Mesenchymal stem cell (in vitro differentiated cells and primary cell): ENCODE results near the gene MAPKAPK3. TPM values are rescaled to one million over a fixed set of nuclear protein-coding genes. Genes with fewer than 3 reads are reported as not detected.

Source experiments
- DNase-seq: peaks from one replicate; pipeline ENCODE4 v3.0.0-alpha.2; 2013
- H2AFZ ChIP-seq: one replicate; pipeline ENCODE4 v1.6.1; 2013; ENCODE audit warnings: low read depth, mild to moderate bottlenecking, control low read depth, inconsistent platforms, low read length, moderate library complexity
- H2AK5ac ChIP-seq: 2 replicates; pipeline ENCODE4 v1.6.1; 2013; ENCODE audit warnings: low read length, moderate library complexity, mild to moderate bottlenecking, inconsistent platforms; ENCODE audit not compliant: severe bottlenecking
- H2BK120ac ChIP-seq: one replicate; pipeline ENCODE4 v1.6.1; 2013; ENCODE audit warnings: low read depth, mild to moderate bottlenecking, inconsistent platforms, low read length, moderate library complexity
- H2BK12ac ChIP-seq, 2 experiments: one replicate each; pipeline ENCODE4 v1.6.1; 2013; ENCODE audit warnings: inconsistent platforms in 2 of 2, low read length in 2 of 2, mild to moderate bottlenecking in 2 of 2, moderate library complexity in 2 of 2, control low read depth in 1 of 2
- H2BK15ac ChIP-seq: one replicate; pipeline ENCODE4 v1.6.1; 2013; ENCODE audit warnings: mild to moderate bottlenecking, low read depth, inconsistent platforms; ENCODE audit not compliant: poor library complexity, severe bottlenecking
- H2BK5ac ChIP-seq: 2 replicates; pipeline ENCODE4 v1.6.1; 2013; ENCODE audit warnings: low read depth, mild to moderate bottlenecking, low read length, control low read depth, inconsistent platforms; ENCODE audit not compliant: poor library complexity, severe bottlenecking
- H3K14ac ChIP-seq, 2 experiments: one replicate each; pipeline ENCODE4 v1.6.1; 2013; ENCODE audit warnings: inconsistent platforms in 2 of 2, low read length in 2 of 2, control low read depth in 1 of 2, mild to moderate bottlenecking in 1 of 2, moderate library complexity in 1 of 2
- H3K18ac ChIP-seq, 2 experiments: one replicate each; pipeline ENCODE4 v1.6.1; 2013; ENCODE audit warnings: inconsistent platforms in 2 of 2, low read length in 2 of 2, control low read depth in 1 of 2, low read depth in 1 of 2, mild to moderate bottlenecking in 1 of 2
- H3K23ac ChIP-seq, 2 experiments: one replicate each; pipeline ENCODE4 v1.6.1; 2013; ENCODE audit warnings: inconsistent platforms in 2 of 2, low read length in 2 of 2, mild to moderate bottlenecking in 2 of 2, moderate library complexity in 2 of 2, control low read depth in 1 of 2
- H3K27ac ChIP-seq: 2 replicates; pipeline ENCODE4 v1.5.1; 2013; ENCODE audit warnings: mild to moderate bottlenecking, moderate library complexity, low read length, control low read depth, inconsistent platforms; ENCODE audit not compliant: poor library complexity, severe bottlenecking
- H3K27me3 ChIP-seq, 2 experiments: 2 replicates each; pipeline versions ENCODE4 v1.6.1 to v1.7.0; 2013; ENCODE audit warnings: low read length in 2 of 2, mild to moderate bottlenecking in 2 of 2, moderate library complexity in 2 of 2, control low read depth in 1 of 2, inconsistent platforms in 1 of 2; ENCODE audit not compliant: control insufficient read depth in 1 of 2, insufficient read depth in 1 of 2
- H3K36me3 ChIP-seq, 2 experiments: 2 replicates each; pipeline versions ENCODE4 v1.6.1 to v1.7.0; 2013; ENCODE audit warnings: low read length in 2 of 2, control low read depth in 1 of 2, inconsistent platforms in 1 of 2, low read depth in 1 of 2, mild to moderate bottlenecking in 1 of 2; ENCODE audit not compliant: insufficient read depth in 2 of 2, control insufficient read depth in 1 of 2
- H3K4ac ChIP-seq, 2 experiments: one replicate each; pipeline ENCODE4 v1.6.1; 2013; ENCODE audit warnings: inconsistent platforms in 2 of 2, low read length in 2 of 2, mild to moderate bottlenecking in 2 of 2, moderate library complexity in 2 of 2, control low read depth in 1 of 2, low read depth in 1 of 2
- H3K4me1 ChIP-seq: 2 replicates; pipeline ENCODE4 v1.6.1; 2013; ENCODE audit warnings: low read depth, low read length, control low read depth; ENCODE audit not compliant: control insufficient read depth, insufficient read depth
- H3K4me2 ChIP-seq: 2 replicates; pipeline ENCODE4 v1.6.1; 2013; ENCODE audit warnings: low read length, mild to moderate bottlenecking, inconsistent platforms; ENCODE audit not compliant: poor library complexity, severe bottlenecking
- H3K4me3 ChIP-seq, 2 experiments: 2 replicates each; pipeline versions ENCODE4 v1.5.1 to v1.7.0; 2013; ENCODE audit warnings: low read length in 2 of 2, mild to moderate bottlenecking in 2 of 2, control low read depth in 1 of 2, low read depth in 1 of 2; ENCODE audit not compliant: insufficient read depth in 1 of 2
- H3K79me1 ChIP-seq: replicated peaks from 2 replicates; pipeline ENCODE4 v1.6.1; 2013; ENCODE audit warnings: mild to moderate bottlenecking, control low read depth, low read length, inconsistent platforms; ENCODE audit not compliant: poor library complexity, severe bottlenecking
- H3K9ac ChIP-seq: 2 replicates; pipeline ENCODE4 v1.7.0; 2013; ENCODE audit warnings: mild to moderate bottlenecking, low read length, moderate library complexity
- H3K9me3 ChIP-seq: 2 replicates; pipeline ENCODE4 v1.7.0; 2013; ENCODE audit warnings: mild to moderate bottlenecking, low read length; ENCODE audit not compliant: control insufficient read depth
- H4K8ac ChIP-seq: one replicate; pipeline ENCODE4 v1.6.1; 2013; ENCODE audit warnings: inconsistent platforms, mild to moderate bottlenecking, low read length, moderate library complexity
- H4K91ac ChIP-seq: one replicate; pipeline ENCODE4 v1.6.1; 2013; ENCODE audit warnings: mild to moderate bottlenecking, low read length, inconsistent platforms
- WGBS: methylation state at CpG from one replicate; pipeline ENCODE4 v1.1.7; 2013; ENCODE audit warnings: mixed read lengths; 5-methylcytosine and 5-hydroxymethylcytosine counted together
- polyA plus RNA-seq, 2 experiments: library from polyadenylated mRNA; stranded (reverse); fragments of 200-250 nt; gene quantifications; one replicate each; pipeline ENCODE4 v1.2.3, GENCODE V29; 2013

MAPKAPK3 gene
- 28.7 TPM for polyA plus RNA-seq (2013, experiment 1 of 2)
- 28.9 TPM for polyA plus RNA-seq (2013, experiment 2 of 2)

DNA sequence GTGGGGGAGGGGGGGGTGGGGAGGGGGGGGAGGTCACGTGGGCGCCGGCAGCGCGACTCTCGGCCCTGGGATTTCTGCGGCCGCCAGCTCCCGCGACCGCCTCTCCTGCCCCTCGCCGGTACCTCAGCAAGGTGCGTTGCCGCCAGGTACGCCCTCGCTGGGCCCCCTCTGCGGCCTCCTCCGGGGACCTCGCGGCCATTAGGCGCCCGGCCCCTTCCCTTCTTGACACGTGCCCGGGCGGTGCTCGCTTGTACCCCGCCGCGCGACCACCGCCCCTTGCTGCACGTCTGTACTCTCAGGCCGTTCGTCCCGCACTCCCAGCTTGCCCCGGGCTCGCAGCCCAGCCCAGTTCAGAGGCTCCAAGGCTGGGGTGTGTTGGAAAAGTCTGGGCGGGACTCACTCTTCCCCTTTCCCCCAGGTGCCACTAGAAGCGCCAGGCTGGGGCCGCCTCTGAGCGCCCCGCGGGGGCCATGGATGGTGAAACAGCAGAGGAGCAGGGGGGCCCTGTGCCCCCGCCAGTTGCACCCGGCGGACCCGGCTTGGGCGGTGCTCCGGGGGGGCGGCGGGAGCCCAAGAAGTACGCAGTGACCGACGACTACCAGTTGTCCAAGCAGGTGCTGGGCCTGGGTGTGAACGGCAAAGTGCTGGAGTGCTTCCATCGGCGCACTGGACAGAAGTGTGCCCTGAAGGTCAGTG, at the start of gene MAPKAPK3:
MAPKAPK3 (plus strand) TSS at position 56 of the 696 bp plus-strand sequence; CDS start at position 471, 415 bp downstream.
- H2BK12ac ChIP-seq, result peak within 1 kb of the TSS in 1 of 2 experiments; percentile 64
- peak within 1 kb of the TSS; percentile 30 for H3K27ac ChIP-seq
- H4K8ac ChIP-seq, result peak within 1 kb of the TSS; percentile 35
- no peaks in the 10 kb centered on the region for H3K27me3 ChIP-seq
- peak within 1 kb of the TSS; percentile 36 for H2BK120ac ChIP-seq
- peaks cover 0 to 17% of the 10 kb centered on the region in 2 experiments for H3K36me3 ChIP-seq
- H2AFZ ChIP-seq, result peak within 1 kb of the TSS; percentile 60
- peak within 1 kb of the TSS; percentile 91 for H3K4me2 ChIP-seq
- no peak within 1 kb of the TSS for H2AK5ac ChIP-seq
- peak within 1 kb of the TSS; percentile 75 to 96 for H3K4me3 ChIP-seq
- H3K14ac ChIP-seq, result peak within 1 kb of the TSS in 1 of 2 experiments; percentile 82
- peak within 1 kb of the TSS; percentile 92 to 93 for H3K18ac ChIP-seq
- H4K91ac ChIP-seq, result peak within 1 kb of the TSS; percentile 75
- H3K9ac ChIP-seq, result peak within 1 kb of the TSS; percentile 93
- H3K9me3 ChIP-seq, result no peaks in the 10 kb centered on the region
- H2BK15ac ChIP-seq, result peak within 1 kb of the TSS; percentile 90
- peak within 1 kb of the TSS in 1 of 2 experiments; percentile 61 for H3K23ac ChIP-seq
- under 1% methylated on average over 43 of the region's 58 CpGs for WGBS
- no peak within 1 kb of the TSS for H2BK5ac ChIP-seq
- DNase-seq, result no peak
- peaks cover 23% of the 10 kb centered on the region for H3K4me1 ChIP-seq
- peak within 1 kb of the TSS; percentile 40 to 63 for H3K4ac ChIP-seq
- H3K79me1 ChIP-seq, result peaks cover 16% of the 10 kb centered on the region

DNA sequence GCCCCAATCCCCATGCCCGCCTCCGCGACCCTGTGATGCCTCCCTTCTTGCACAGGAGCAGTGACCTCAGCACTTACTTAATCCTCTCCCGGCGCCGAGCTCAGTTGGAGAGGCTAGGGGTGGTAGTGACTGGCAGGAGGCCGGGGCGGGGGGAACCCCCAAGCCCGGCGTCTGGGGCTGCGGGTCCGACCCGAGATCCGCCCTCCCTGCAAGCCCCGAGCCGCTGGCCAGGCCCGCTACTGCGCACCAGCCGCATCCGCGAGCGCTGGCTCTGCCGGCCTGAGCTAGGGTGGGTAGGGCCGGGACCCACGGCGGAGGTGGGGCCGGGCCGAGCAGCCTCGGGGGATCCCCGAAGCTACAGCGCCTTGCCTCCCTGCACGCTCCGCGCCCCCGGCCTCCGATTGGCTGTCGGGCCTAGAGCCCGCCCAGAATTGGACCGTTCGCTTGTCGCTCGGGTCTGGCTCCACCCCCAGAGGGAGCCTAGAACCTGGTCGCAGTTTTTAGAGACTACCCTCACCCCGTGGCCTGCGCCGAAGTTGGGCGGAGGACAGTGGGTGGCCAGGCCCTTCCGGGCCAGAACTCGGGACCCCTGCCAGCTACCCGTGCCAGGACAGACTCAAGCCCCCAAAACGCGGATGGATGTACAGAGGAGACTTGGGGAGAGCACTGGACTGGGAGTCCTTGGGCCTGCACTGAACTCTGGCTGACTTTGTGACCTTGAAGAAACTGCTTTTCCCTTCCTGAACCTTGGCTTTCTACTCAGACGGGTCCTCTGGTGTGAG, 49.4 kb upstream of the MAPKAPK3 start, which contains the start of gene C3orf18:
C3orf18 (minus strand) TSS at position 362 of the 782 bp plus-strand sequence. CDS start 2,048 bp downstream, outside the sequence.
- H3K9me3 ChIP-seq, result no peaks in the 10 kb centered on the region
- H2BK15ac ChIP-seq, result peak within 1 kb of the TSS; percentile 35
- H3K14ac ChIP-seq, result no peak within 1 kb of the TSS
- H3K27me3 ChIP-seq, result no peaks in the 10 kb centered on the region
- peak within 1 kb of the TSS; percentile 56 to 88 for H3K4me3 ChIP-seq
- H2BK5ac ChIP-seq, result peak within 1 kb of the TSS; percentile 26
- peaks cover 19% of the 10 kb centered on the region for H3K4me1 ChIP-seq
- H3K79me1 ChIP-seq, result peaks cover 6% of the 10 kb centered on the region
- peak within 1 kb of the TSS; percentile 21 for H2BK12ac ChIP-seq
- no peak within 1 kb of the TSS for H3K27ac ChIP-seq
- no peak within 1 kb of the TSS for H3K23ac ChIP-seq
- peak within 1 kb of the TSS; percentile 76 for H2AFZ ChIP-seq
- H2BK120ac ChIP-seq, result peak within 1 kb of the TSS; percentile 52
- peak within 1 kb of the TSS; percentile 97 for H3K9ac ChIP-seq
- WGBS, result 6% methylated on average over 43 of the region's 53 CpGs
- peak within 1 kb of the TSS; percentile 71 for H4K91ac ChIP-seq
- H3K36me3 ChIP-seq, result peaks cover 14 to 15% of the 10 kb centered on the region in 2 experiments
- H4K8ac ChIP-seq, result peak within 1 kb of the TSS; percentile 98
- H2AK5ac ChIP-seq, result peak within 1 kb of the TSS; percentile 44
- peak; percentile 89 for DNase-seq
- H3K4me2 ChIP-seq, result peak within 1 kb of the TSS; percentile 74
- peak within 1 kb of the TSS; percentile 66 to 81 for H3K4ac ChIP-seq
- peak within 1 kb of the TSS; percentile 70 to 86 for H3K18ac ChIP-seq

DNA sequence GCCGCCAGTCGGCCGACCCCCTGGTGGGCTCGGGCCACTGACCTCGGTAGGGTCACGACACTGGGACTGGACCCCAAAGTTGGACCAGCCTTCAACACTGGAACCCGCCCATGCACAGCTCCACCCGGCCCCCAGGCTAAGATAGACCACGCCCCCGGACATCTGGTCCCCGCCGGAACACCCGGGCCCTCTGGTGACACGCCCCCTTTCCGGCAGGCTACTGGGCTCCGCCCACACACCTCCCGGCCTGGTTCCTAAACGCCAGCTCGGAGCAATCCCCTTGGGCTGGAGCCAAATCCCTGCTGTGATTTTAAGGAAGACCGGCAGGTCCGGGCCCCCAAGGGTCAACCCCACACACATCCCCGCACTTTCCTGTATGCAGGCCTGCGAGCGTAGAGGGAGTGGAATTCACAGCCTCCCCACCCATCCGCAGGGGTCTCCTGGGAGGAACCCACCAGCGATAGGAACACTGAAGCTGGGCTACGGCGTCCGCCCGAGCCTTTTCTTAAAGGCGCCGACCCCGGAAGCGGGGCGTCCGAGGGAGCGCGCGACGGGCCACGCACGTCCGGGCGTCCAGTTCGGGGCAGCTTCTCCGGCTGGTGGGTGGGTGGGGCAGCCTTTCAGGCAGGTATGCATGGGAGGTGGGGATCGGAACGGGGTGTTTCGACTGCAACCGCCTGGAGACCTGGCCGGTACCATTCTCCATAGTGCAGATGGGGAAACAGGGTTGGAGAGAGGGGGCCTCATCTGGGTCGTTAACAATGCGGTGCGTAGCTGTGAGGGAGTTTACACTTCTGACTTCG, 47.8 kb upstream of the MAPKAPK3 start, which contains the start of gene HEMK1:
HEMK1 (plus strand) TSS at position 576 of the 803 bp plus-strand sequence. CDS start 1,583 bp downstream, outside the sequence.
- peak within 1 kb of the TSS; percentile 54 for H2BK15ac ChIP-seq
- H2AK5ac ChIP-seq, result peak within 1 kb of the TSS; percentile 0
- peak within 1 kb of the TSS; percentile 87 for H2BK5ac ChIP-seq
- peak within 1 kb of the TSS; percentile 64 to 88 for H3K4me3 ChIP-seq
- peak within 1 kb of the TSS; percentile 94 for H4K8ac ChIP-seq
- H3K27ac ChIP-seq, result peak within 1 kb of the TSS; percentile 92
- peaks cover 13% of the 10 kb centered on the region for H3K79me1 ChIP-seq
- peak within 1 kb of the TSS in 1 of 2 experiments; percentile 94 for H3K4ac ChIP-seq
- peak within 1 kb of the TSS; percentile 81 for H2AFZ ChIP-seq
- H4K91ac ChIP-seq, result peak within 1 kb of the TSS; percentile 71
- no peak within 1 kb of the TSS for H3K23ac ChIP-seq
- DNase-seq, result peak; percentile 95
- H3K9me3 ChIP-seq, result no peaks in the 10 kb centered on the region
- H3K18ac ChIP-seq, result peak within 1 kb of the TSS; percentile 94 to 95
- peak within 1 kb of the TSS in 1 of 2 experiments; percentile 85 for H3K14ac ChIP-seq
- 1% methylated on average over 50 of the region's 55 CpGs for WGBS
- peaks cover 28 to 30% of the 10 kb centered on the region in 2 experiments for H3K36me3 ChIP-seq
- H3K27me3 ChIP-seq, result no peaks in the 10 kb centered on the region
- H3K4me1 ChIP-seq, result peaks cover 19% of the 10 kb centered on the region
- H3K4me2 ChIP-seq, result peak within 1 kb of the TSS; percentile 89
- H3K9ac ChIP-seq, result peak within 1 kb of the TSS; percentile 97
- H2BK120ac ChIP-seq, result peak within 1 kb of the TSS; percentile 78
- H2BK12ac ChIP-seq, result peak within 1 kb of the TSS in 1 of 2 experiments; percentile 66
